GM21619 (cell line): ENCODE results near the gene RPL23.

Experiments
- ATAC-seq: cut with Tn5 transposase; IDR thresholded peaks from one replicate; pipeline ENCODE4 v1.9.1; 2021; ENCODE audit not compliant: unreplicated experiment

Gene RPL23

DNA sequence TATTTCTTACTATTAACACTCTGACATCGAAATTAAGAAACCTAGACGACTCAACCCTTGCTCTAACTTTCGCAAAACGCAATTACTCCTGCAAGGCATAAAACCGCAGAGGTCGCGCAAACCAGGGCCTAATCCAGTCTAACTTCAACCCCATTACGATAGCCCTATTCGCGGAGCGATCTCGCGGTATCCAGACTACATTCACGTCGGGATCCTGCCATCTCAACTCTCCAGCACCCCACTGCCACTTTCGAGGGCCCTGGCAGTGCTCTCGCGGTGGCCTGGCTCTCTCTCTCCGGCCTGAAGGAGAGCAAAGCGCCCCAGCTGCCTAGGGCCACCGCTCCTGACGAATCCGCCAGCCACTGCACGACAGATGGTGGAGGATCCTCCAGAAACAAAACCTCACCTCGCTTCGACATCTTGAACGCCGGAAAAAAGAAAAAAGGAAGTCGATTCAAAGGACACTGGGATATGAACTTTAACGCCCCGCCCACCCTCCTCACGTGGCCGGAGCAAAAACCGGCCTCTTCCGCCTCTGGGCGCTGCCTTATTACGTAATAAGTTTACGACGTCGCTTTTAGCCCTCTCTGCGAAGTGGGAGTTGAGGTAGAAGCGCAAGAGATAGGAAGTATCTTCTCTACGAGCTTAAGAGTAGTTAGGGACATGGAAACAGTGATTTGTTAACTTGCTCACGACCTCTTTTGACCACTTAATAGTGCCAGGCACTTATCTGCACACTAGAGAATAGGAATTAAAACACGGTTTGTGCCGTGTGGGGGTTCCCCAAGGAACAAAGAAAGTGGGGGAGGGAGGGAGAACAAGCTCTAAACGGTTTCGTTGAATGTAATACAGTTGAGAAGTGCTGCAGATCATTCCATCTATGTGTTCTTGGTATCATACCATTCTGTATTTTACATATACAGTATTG is at the start of gene RPL23:
TSS of gene RPL23 (minus strand) at position 430 of the 928 bp plus-strand sequence. CDS start at position 419, 11 bp downstream.
- peak; percentile 77 for ATAC-seq

DNA sequence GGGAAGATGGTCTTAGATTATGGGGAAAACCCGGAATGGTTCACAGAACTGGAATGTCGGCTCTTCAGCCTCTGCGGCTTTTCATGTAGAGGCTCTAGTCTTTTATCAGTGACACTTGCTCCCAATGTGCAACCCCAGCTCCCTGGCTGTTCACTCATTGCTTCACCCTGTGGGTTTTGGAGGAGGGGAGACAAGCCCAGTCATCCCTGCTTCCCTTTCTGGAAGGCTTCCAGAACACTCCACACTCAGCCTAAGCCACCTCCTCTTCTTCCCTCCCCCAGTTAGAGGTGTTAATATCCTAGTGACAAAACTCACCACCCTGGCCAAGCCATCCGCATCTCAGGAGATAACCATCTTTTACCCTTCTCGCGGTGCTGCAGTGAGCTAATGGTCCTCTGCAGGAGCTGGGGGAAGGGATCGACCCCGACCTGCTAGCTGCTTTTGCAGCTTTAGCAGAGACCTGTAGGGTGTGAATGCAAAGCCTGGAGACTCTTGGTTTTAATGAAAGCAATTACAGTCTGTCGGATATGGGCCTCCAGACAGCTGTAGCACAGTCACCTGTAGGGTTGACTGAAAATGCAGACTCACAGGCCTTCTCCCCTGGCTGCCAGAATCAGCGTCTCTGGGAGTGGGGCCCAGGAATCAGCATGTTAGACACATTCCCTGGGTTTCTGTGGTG is 47.6 kb upstream of the RPL23 start:
- ATAC-seq = no peak

DNA sequence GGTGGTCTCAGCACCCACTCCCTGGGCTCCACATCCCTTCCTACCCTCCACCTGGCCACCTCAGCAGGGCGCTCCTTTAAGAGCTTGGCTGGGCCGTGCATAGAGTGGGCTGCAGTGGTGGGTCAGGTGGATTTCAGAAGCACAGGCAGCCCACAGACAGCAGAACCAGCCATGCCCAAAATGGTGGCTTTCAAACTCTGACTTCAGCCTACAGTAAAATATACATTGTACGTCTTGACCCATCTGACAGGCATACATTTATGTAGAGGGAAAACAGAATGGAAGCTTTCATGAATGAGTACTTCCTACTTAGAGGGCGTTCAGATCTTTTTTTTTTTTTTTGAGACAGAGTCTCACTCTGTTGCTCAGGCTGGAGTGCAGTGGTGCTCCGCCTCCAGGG is 45.9 kb upstream of the RPL23 start:
- ATAC-seq = no peak

DNA sequence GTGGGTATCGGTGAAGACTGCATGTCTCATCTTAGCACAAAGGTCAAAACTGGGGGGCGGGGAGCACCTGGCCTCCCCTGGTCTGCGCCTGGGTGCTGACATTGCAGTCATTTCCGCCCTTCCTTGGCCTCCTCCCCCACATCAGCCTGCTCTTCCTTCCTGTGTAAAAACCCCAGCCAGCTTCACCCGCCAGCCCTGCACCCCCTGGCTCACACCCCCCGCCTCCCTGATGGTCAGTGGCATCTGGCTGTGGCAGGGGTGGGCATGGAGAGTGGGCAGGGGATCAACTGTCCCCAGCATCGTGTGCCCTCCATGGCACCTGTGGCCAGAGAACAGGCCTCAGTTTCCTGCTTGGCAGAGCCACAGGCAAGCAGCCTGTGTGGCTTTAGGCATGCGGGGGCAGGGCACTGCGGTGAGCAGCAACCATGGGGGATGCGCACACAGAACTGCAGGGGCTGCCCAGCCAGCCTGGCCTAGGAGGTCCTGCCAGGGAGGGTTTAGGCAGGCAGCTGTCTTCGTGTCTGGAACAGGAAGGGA is 45.4 kb upstream of the RPL23 start:
- peak; percentile 88 for ATAC-seq

DNA sequence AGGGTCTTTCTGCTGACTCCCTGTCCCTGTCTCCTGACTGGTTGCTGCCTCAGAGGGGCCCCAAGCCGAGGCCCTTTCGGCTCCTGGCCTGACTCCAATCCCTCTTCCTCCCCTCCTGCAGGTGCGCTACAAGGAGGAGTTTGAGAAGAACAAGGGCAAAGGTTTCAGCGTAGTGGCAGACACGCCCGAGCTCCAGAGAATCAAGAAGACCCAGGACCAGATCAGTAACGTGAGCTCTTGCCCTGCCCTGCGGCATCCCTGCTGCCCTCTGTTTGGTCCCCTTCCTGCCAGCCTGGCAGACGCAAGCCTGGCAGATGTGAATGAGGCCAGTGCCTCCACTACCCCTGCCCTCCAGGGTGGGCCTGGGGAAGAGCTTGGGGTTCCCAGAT is 44.8 kb upstream of the RPL23 start:
- peak; percentile 10 for ATAC-seq

DNA sequence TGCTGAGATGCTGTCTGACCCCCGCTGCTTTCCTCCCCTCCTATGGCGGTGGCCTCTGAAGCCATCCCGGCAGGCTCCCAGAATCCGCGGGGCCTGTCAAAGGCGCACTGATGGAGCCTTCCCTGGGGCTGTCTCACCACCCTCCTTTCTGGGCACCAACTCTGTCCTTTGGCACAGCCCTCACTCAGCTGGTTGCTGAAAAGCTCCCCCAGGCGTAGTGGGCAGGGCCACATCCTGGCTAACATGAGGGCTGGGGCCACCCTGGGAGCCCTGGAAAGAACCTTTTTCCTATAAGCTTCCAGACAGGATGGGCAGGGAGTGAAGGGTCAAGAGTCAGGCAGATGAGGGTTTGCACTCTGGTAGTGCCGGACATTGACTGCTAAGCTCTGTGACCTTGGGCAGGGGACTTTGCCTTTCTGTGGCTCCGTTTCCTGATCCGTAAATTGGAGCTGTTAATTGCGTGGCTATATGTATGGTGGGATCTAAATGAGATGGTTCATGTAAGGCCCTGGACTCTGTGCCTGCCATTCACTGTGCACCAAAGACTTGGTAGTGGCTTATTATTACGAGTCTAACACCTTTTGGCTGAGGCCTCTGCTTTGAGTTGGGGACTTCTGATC is 44.3 kb upstream of the RPL23 start:
- no peak for ATAC-seq

DNA sequence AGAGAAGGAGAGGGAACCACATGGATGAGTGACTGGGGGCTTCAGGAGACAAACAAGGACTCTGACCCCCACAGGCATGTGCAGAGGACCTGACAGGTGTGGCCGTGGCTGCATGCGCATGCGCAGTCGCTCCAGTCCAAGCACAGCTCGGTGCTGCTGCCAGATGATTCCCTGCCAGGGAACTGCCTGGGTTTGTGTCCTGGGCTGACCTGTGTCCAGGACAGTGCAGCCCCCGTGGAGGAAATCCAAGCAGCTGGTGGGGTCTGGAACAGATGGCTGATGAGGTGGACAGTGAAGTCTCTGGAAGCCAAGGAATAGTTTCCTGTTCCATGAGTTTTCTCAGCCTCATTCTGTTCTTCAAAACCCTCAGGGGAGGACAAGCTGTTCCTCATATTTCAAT is 43.7 kb upstream of the RPL23 start:
- no peak for ATAC-seq

DNA sequence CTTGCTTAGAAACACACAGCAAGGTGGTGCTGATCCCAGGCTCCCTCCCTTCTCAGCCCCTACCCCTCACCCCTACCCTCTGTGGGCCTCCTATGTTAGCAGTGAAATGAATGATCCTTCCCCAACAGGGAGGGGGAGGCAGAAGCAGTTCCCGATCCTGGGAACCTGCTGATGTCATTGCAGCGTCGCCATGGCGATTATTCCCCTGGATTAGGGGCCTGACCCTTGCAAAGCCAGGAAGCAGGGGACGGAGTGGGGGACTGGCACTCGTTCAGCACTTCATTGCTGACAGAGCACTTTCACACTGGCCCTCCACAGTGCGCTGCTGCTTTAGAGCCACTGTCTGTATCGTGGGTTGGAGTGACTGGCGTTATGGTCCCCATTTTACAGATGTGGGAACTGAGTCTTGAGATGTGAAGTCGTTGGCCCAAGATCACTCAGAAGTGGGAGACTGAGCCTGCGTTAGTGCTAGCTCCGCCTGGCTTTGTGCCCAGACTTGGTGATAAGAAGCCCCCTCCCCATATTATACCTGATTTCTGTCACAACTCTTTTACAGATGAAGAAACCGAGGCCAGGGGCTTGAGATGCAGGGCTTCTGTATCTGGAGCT is 42.9 kb upstream of the RPL23 start:
- no peak for ATAC-seq

DNA sequence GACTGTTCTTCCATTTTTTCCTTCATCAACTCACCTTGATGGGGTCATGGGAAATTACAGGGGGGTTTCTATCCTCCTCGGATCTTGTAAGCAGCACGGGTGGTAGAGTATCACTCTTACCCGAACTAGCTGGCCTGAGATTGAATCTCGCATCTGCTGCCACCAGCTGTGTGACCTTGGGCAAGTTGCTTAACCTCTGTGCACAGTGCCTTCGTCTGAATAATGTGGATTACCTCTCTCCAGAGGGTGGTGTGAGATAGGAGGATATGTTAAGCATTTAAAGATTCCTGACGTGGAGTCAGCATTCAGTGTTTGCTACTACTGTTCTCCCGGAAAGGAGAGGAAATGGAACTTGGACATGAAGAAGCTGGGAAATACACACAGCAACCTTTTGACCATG is 40.8 kb upstream of the RPL23 start:
- ATAC-seq = no peak

DNA sequence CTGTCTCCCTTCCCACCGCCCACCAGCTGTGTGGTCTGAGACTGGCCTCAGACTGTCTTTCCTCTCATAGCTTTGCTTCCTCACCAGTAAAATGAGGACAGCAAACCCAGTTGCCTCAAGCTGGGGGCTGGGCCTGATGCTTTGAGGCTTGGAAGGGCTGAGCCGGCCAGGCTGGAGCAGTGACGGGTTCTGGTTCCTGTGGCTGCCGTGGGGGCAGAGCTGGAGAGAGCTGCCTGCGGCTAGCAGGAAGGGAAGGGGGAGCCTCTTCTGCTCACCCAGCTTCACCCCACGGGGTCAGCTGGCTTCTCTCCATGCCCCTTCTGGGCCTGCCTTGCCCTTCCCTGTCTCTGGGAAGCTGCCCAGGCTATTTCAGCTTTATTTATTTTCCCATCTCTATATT is 40.1 kb upstream of the RPL23 start:
- ATAC-seq = no peak

DNA sequence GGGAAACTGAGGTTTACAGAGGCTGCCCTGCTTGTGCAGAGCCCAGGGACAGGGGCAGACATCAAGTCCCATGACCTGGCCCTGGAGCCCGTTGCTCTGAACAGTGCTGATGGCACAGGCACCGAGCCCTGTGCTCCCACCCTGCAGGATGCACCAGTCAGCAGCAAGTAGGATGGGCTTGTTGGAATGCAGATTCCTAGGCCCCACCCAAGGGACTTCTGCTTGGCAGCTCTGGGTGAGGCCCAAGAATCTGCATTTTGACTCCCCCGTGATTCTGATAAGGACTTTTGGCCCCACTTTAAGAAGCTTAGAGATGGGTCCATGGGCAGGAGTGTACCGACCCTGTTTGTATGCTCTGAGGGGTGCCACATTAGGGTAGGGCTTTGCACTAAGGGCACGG is 39.6 kb upstream of the RPL23 start:
- no peak for ATAC-seq

DNA sequence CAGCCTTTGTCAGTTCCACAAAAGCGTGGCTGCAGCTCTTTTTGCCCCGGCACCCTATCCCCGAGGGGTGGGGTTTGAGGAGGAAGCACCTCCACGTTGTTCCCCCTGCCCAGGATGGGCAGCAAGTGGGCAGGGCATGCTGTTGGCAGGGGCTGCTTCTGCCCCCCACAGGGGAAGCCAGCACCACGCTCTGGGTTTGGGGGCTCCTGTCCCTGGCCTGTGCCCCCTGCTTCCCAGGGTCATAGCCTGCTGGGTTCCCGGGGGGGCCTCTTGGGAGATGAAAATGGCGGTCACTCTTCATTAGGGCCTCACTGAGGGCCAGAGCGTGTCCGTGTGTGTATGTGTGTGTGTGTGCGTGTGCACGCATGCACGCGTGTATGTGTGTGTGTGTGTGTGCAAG is 39.1 kb upstream of the RPL23 start:
- ATAC-seq = no peak

DNA sequence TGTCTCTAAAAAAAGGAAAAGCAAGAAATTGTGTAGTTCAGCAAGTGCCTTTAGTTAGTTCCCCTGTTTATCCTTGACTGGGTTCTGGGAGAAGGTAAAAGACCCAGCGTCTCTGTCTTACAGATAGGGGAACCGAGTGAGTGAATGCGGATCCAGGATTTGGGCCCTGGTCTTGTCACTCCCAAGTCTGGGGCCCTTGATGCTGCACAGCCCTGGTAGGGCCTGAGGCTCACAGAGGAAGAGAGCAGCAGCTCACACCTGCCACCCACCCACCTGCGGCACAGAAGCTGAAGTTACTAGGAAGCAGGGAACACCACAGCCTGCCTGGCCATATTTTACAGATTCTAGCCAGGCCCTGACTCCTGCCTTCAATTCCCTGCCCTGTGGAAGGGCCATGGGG is 38.6 kb upstream of the RPL23 start:
- ATAC-seq = no peak

DNA sequence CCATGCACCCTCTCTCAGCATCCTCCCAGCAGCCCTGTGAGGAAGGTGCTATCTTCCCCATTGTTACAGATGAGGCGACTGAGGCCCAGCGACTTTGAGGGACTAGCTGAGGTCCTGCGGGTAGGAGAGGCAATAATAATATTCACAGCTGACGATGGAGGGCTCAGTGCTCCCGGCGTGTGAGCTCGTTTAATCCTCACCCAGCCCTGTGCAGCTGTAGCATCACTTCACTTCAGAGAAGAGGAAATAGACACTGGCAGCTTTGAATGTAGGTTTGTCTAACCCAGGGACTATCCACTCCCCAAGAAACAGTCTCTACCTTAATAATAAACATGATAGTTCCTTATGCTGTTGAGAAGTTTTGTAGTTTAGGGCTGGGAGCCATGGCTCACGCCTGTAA is 37.9 kb upstream of the RPL23 start:
- no peak for ATAC-seq

DNA sequence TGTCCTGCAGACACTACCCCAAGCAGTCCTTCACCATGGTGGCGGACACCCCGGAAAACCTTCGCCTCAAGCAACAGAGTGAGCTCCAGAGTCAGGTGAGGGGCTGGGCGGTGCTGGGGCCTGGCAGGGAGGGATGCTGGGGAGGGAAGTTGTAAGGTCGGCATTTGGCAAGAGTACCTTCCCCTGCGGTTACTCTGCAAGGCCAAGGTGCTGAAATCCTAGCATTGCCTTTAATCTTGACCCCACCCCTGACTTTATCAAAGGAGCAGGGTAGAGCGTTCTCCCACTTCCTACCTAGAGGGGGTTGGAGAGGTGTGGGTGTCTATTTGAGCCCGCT is 36.9 kb upstream of the RPL23 start:
- ATAC-seq = no peak

DNA sequence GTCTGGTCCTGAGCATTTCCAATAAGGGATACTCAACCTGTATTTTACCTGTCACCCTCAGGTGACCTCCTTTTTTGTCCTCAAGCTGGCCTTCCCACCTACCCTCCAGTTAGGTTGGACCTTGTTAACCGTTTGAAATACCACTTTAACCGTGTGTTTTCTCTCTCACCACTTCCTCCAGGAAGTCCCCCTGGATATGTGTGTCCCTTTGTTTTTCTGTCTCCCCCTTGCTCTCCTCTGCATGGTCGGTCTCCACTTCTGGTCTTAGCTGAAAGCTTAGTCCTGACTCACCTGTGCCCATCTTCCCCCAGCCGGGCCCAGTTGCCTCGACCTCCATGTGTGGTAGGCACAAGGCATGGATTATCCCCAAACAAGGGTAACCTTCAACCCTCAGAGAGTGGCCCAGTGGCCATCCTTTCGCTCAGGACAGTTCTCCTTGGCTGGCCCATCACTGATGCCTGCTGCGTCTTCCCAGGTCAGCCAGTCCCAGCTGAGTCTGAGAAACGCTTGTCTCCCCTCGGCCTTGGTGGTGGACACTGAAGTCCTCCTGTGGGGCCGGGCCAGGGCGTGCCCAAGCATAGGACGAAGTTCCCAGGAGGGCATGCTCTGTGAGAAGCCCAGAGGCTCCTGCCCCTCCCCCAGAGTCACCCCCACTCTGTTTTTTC is 36.4 kb upstream of the RPL23 start:
- no peak for ATAC-seq

DNA sequence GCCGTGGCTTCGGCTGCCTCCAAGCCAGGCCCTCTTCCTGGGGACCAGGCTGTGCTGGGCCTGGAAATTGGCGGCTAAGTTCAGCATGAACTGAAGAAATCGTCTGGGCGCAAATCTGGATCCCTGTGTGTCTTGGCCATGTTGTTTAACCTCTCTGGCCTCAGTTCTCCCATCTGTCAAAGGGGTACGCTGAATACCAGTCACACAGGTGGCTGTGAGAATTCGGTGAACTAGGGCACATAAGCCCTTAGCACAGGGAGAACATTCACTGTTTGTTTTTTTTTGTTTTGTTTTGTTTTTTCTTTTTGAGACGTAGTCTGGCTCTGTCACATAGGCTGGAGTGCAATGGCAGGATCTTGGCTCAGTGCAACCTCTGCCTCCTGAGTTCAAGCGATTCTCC is 35.3 kb upstream of the RPL23 start:
- no peak for ATAC-seq

DNA sequence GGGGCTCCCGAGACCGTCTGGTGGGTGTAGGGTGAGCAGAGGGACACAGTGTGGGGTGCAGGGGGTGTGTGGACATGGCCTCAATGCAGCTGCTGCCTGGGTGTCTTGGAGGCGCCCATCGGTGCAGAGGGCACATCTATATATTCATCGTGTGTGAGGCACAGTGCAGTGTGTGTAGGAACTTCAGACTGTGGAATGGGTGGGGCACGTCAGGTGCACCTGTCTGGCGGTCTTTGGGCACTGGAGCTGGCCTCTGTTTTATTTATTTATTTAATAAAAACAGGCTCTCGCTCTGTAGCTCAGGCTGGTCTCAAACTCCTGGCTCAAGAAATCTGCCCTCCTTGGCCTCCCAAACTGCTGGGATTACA is 33.1 kb upstream of the RPL23 start:
- no peak for ATAC-seq

DNA sequence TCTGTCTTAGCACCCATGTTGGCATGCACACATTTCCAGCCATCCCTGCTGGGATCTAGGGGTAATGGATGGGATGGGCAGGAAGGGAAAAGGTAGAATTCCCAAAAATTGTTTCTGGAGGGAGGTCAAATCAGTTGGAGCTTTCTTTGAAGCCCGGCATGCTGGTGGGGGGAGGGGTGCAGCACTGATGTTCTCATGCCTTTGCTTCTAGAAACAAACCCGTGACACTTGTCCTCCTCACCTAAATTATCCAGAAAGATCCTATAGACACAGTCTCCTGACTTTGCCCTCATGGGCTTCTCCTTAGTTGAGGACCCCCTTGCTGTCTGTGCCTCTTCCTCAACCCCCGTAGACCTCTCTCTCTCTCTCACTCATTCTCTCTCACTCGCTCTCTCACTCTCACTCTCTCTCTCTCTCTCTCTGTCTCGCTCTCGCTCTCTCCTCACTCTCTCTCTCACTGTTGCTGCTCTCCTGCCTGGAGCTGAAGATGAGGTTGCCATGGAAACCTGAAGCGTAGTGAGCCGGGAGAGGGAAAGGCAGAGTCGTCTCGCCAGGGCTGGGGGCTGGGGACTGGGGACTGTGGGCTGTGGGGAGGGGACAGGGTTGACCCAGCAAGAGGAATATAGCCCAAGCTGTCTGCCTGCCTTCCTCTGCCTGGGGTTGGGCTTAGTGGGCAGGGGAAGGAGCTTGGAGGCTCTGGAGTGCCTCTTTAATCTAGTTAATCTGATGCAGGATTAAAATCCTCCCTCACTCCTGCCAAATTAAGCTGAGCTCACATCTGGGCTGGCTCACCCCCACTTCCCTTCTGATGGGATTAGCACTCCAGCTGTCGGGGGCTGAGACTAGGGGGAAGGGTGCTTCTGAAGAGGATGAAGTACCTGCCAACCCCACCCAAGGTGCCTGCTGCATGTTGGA is 32.5 kb upstream of the RPL23 start:
- no peak for ATAC-seq
